Activated CD8-positive, alpha-beta T cell treated with anti-CD3 and anti-CD28 coated beads for 36 hours (primary cell): Measurements from ENCODE around the gene SPTAN1. TPM values are rescaled to one million over a fixed set of nuclear protein-coding genes. Genes with fewer than 3 reads are reported as not detected.

Source experiments
- ATAC-seq: fragments of 200-7000 bp; cut with Tn5 transposase; one replicate; pipeline ENCODE4 v1.10.0; 2021; ENCODE audit warnings: mild to moderate bottlenecking, moderate library complexity
- CTCF ChIA-PET: fragments of 350-600 bp; sonication (Branson Sonifier 250); formaldehyde crosslinking; loops from one replicate; lab custom pipeline; 2021; ENCODE audit warnings: antibody characterized with exemption; lab: Charles Lee
- POLR2A ChIA-PET: fragments of 350-600 bp; sonication (Branson Sonifier 250); formaldehyde crosslinking; loops from one replicate; lab custom pipeline; 2021; ENCODE audit warnings: antibody characterized with exemption; lab: Charles Lee
- DNase-seq: peaks from one replicate; pipeline ENCODE4 v3.0.0-alpha.2; 2020
- H3K27ac Mint-ChIP-seq: one replicate; pipeline ENCODE4 v1.8.0; 2021; ENCODE audit warnings: mild to moderate bottlenecking, mixed read lengths
- H3K27me3 Mint-ChIP-seq: one replicate; pipeline ENCODE4 v1.8.0; 2021; ENCODE audit warnings: mixed read lengths
- H3K36me3 Mint-ChIP-seq: one replicate; pipeline ENCODE4 v1.8.0; 2021; ENCODE audit warnings: low read depth, mixed read lengths
- H3K4me1 Mint-ChIP-seq: one replicate; pipeline ENCODE4 v1.8.0; 2021; ENCODE audit warnings: low read depth, mixed read lengths
- H3K4me3 Mint-ChIP-seq: one replicate; pipeline ENCODE4 v1.8.0; 2021; ENCODE audit warnings: mild to moderate bottlenecking, moderate library complexity, mixed read lengths
- H3K9me3 Mint-ChIP-seq: one replicate; pipeline ENCODE4 v1.8.0; 2021; ENCODE audit warnings: mixed read lengths
- CTCF ChIP-seq: fragments of 200-600 bp; IDR thresholded peaks from one replicate; pipeline ENCODE4 v1.8.0; 2022; ENCODE audit warnings: antibody characterized with exemption, mild to moderate bottlenecking
- intact Hi-C: fragments of 100-400 bp; cut with micrococcal nuclease; formaldehyde crosslinking; loops from one replicate; pipeline ENCODE4 v1.10.0; 2022
- total RNA-seq, 2 experiments: library from RNA; stranded (reverse); gene quantifications; one replicate each; pipeline ENCODE4 v1.2.3, GENCODE V29; 2021

SPTAN1 gene
- total RNA-seq, 2 experiments from 2014 or later, result 178 to 183 TPM

- ChIA-PET CTCF (interaction anchor here (0.6 kb wide), 1 partner anchor 138 kb away, joined by 3 read pairs; no protein-coding TSS in a partner anchor), POLR2A (interaction anchor here (1.5 kb wide), 2 partner anchors 23 to 24 kb away, joined by 3 read pairs; partner anchors contain the start of gene SPTAN1)
- intact Hi-C loops, result no loop called here
- no peak for DNase-seq
- H3K4me3 Mint-ChIP-seq, result no peak overlapping the region
- no peak overlapping the region for H3K27ac Mint-ChIP-seq
- H3K9me3 Mint-ChIP-seq, result no peaks in the 10 kb centered on the region
- ATAC-seq, result no peak
- peaks cover 14% of the 10 kb centered on the region for H3K4me1 Mint-ChIP-seq
- H3K27me3 Mint-ChIP-seq, result no peaks in the 10 kb centered on the region
- TF ChIP-seq CTCF, result no peak
- peaks cover 52% of the 10 kb centered on the region for H3K36me3 Mint-ChIP-seq
Observed at GRCh38 chr9:128575469-128575868, 23.1 kb downstream of the SPTAN1 start.

- ATAC-seq, result no peak
- H3K27me3 Mint-ChIP-seq, result no peaks in the 10 kb centered on the region
- POLR2A ChIA-PET, result interaction anchor here (1.5 kb wide), 1 partner anchor 23 kb away, joined by 3 read pairs; the partner anchor contains the start of gene SPTAN1
- H3K36me3 Mint-ChIP-seq, result peaks cover 56% of the 10 kb centered on the region
- H3K4me3 Mint-ChIP-seq, result no peak overlapping the region
- CTCF ChIA-PET, result interaction anchor here (0.6 kb wide), 1 partner anchor 139 kb away, joined by 3 read pairs; no protein-coding TSS in a partner anchor
- intact Hi-C loops, result no loop called here
- H3K4me1 Mint-ChIP-seq, result peaks cover 14% of the 10 kb centered on the region
- no peak for DNase-seq
- H3K9me3 Mint-ChIP-seq, result no peaks in the 10 kb centered on the region
- H3K27ac Mint-ChIP-seq, result no peak overlapping the region
- no peak for TF ChIP-seq CTCF
Observed at GRCh38 chr9:128575916-128576315, 23.5 kb downstream of the SPTAN1 start.

- POLR2A ChIA-PET, result interaction anchor here (0.9 kb wide), 1 partner anchor 73 kb away, joined by 3 read pairs; the partner anchor contains the start of gene GLE1
- Mint-ChIP-seq H3K27me3 (no peaks in the 10 kb centered on the region), H3K36me3 (peaks cover 61% of the 10 kb centered on the region)
Observed at GRCh38 chr9:128577206-128577605, 24.8 kb downstream of the SPTAN1 start.

GRCh38 chr9:128579194-128579593, 26.8 kb downstream of the SPTAN1 start:
- POLR2A ChIA-PET, result interaction anchor here (0.7 kb wide), 1 partner anchor 22 kb away, joined by 3 read pairs; no protein-coding TSS in a partner anchor
- Mint-ChIP-seq H3K27ac (no peak overlapping the region), H3K9me3 (no peaks in the 10 kb centered on the region)

More at GRCh38 chr9:128577206-128577605, 24.8 kb downstream of the SPTAN1 start:
- TF ChIP-seq CTCF, result no peak
- intact Hi-C loops, result no loop called here
- Mint-ChIP-seq H3K27ac (no peak overlapping the region), H3K9me3 (no peaks in the 10 kb centered on the region), H3K4me1 (peaks cover 12% of the 10 kb centered on the region), H3K4me3 (no peak overlapping the region)
- ATAC-seq (no peak), DNase-seq (no peak)
- CTCF ChIA-PET, result no interaction called here

More at GRCh38 chr9:128579194-128579593, 26.8 kb downstream of the SPTAN1 start:
- Mint-ChIP-seq H3K4me3 (no peak overlapping the region), H3K27me3 (no peaks in the 10 kb centered on the region), H3K4me1 (peaks cover 3% of the 10 kb centered on the region), H3K36me3 (peaks cover 63% of the 10 kb centered on the region)
- TF ChIP-seq CTCF, result no peak
- intact Hi-C loops, result no loop called here
- CTCF ChIA-PET, result interaction anchor here (0.8 kb wide), 1 partner anchor 19 kb away, joined by 3 read pairs; no protein-coding TSS in a partner anchor
- DNase-seq, result no peak
- no peak for ATAC-seq
